Measurements from ENCODE around the gene NSUN4.
"Not testable (repeated sequence)": the region's sequence is repeated elsewhere in the genome, so short reads cannot be mapped to it uniquely, and the experiment has no call there.

Gene NSUN4

DNA sequence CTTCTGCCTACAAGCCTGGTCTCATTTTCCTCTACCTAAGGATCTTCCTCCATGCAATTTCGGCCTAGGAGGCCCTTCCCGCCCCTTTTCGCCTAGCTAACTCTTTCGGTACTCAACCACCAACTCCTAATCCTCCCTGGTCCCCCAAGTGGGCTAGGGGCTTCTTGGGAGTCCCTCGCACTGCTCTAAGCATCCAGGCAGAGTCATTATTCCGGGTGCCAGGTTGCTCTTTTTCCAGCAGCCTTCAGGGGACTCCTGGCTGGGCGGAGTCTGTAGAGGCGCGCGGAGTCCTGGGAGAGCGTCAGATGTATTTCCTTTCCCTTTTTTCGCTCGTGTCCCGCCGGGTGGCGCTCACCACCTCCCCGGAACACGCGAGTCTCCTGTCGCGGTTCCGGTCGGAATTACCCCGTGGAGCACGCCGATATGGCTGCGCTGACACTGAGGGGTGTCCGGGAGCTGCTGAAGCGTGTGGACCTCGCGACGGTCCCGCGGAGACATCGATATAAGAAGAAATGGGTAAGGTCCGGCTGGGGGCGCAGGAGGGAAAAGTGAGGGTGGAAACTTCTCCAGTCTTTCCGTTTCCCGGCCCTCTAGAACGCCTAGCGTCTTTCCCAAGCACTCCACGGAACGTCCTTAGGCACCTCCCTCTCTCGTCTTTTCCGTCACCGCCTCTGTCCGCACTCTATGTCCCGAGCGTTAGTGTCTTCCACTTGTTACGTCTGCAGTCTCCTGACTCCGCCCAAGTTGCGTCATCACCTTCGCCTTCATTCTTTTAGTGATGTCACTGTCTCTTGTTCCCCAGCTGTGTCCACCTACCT, at the start of gene NSUN4:
Gene NSUN4 (plus strand): TSS at position 404 of the 818 bp plus-strand sequence. CDS start 20 bp downstream, at position 424.
- H3K4me3 ChIP-seq (ENCODE audit: low read depth, low read length) = peak within 1 kb of the TSS; percentile 85

DNA sequence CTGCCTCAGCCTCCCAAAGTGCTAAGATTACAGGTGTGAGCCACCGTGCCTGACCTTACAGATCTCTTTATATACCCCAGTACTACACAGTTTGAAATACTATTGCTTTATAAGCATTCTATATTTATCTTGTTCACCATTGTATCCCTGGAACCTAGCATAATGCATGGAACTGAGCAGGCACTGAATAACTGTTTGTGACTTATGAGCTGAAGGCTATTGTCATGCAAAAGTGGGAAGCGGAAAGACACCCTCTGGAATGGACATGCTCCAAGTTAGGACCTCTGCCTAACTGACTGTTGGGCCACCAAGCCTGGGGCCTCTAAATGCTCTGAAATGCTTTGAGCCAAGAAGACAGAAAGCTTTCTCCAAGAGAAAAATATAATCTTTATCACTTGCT, 45.3 kb upstream of the NSUN4 start:
- no peak overlapping the region for H3K4me3 ChIP-seq (ENCODE audit: low read depth, low read length)

DNA sequence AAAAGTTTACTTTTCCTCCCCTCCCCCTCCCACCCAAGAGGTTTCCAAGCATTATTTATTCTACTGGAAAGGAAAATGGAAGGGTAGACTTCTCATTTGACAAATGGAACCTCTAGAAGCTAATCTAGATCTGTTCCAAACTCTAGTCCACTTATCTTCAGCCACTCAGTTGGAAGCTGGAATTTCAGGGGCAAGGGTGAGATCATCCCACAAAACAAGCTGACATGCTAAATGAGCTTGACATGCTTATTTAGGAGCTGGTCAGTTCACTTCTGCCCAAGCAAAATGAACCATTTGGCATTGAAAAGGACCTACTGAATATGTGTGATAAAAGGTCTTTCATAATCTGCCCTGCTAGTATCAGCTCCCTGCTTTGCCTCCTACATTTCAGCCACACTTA, 42.2 kb upstream of the NSUN4 start:
- H3K4me3 ChIP-seq (ENCODE audit: low read depth, low read length) = no peak overlapping the region

DNA sequence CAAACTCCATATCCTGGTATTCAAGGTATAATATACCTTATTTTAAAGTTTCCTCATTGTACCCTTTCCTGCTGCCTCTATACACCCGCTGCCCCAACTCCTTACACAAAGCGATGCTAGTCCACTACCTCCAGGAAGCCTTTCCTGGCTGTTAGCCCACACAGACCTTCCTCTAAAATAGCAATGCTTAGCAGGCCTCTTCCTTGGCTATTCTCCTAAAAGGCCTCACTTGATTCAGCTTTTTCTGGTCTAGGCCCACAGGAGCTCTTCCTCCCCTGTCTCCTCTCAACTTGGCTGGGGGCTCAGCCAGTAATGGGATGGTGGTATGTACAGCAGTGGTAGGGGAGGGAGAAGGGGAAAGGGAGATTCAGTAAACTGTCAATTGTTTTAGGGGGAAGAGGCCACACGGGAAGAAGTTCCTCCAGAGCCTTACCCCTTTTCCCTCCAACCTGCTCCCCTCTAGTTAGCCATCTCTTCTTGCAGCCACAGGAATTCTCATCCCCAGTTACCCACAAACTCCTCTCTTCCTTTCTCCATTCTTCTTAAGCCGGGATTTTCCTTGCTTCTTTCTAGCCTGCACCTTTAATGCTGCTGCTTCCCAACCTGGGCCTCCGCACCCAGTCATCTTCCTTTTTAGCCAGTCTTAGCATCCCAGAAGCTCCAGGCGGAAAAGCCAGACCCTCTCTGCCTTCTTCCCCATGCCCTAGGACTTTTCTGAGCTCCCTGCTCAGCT, 39.8 kb upstream of the NSUN4 start:
- H3K4me3 ChIP-seq (ENCODE audit: low read depth, low read length) = peak overlapping the region; percentile 95

DNA sequence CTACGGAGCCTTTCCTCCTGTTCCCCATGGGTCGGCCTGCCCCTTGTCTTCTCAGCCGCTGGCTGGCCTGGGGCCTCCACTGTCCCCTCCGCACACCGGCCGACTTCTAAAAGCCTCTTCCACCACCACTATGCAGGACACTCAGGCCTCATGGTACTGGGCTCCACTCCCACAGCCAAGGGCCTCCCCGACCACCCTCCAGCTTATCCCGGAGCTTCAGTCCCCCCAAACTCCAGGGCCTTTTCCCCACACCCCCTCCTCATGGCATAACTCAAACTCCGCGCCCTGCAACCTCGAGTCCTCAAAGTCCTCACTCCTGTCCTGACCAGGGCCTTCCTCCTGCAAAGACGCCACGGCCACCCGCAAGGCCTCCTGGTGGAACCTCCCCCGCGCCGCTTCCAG, 39.2 kb upstream of the NSUN4 start:
- H3K4me3 ChIP-seq (ENCODE audit: low read depth, low read length) = peak overlapping the region; percentile 95

DNA sequence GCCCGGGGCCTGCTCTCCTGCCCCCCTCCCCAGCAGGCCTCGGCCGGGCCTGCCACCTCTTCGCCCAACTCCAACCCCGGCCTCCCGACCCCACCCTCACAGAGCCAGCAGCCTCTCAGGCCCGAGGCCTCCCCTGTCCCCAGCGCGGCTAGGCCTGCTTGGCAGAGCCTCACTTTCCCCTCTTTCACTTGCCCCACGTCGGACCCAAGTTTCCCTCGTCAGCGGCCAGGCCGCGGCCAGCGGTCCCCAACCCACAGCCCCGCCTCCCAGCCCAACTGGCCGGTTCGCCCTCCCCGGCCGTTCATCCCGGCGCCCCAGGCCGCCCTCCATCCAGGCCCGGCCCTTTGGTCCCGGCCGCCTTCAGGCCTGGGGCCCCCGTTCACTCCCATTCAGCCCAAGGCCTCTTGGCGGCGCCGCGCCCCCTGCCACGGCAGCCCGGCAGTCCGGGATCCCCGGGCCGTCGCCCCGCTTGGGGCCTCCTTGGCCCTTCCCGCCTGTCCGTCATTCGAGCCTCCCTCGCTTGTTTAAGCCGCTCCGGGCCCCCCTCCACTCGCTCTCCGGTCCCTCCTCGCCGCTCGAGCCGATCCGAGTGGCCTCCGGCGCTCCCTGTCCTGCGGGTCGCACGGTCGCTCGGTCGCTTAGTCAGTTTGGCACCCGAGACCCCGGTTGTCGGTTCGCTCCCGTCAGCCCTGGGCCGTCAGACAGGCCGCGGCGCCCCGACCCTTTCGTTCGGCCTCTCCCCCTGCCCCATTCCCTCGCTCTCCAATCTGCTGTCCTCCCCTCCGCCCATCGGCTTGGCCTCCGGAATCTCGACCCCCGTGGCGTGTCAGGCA, 38.6 kb upstream of the NSUN4 start:
- peak overlapping the region; percentile 95 for H3K4me3 ChIP-seq (ENCODE audit: low read depth, low read length)

DNA sequence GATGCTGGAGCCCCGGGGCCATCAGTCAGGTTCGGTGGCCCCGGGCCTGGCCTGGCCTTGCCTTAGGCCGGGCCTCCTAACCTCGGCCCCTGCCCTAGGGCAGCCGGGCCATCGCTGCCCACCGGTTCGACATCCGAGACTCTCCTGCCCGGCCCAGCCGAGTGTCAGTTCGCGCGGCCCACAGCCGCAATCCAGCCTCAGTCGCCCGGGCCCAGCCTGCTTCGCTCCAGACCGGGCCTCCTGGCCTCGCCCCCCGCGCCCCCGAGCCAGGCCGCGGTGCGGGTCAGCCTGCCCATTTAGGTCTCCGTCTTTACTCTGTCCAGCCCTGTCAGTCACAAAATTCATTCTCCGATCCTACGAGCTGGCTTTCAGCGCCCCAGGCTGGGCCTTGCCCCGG, 38.0 kb upstream of the NSUN4 start:
- H3K4me3 ChIP-seq (ENCODE audit: low read depth, low read length) = peak overlapping the region; percentile 95

DNA sequence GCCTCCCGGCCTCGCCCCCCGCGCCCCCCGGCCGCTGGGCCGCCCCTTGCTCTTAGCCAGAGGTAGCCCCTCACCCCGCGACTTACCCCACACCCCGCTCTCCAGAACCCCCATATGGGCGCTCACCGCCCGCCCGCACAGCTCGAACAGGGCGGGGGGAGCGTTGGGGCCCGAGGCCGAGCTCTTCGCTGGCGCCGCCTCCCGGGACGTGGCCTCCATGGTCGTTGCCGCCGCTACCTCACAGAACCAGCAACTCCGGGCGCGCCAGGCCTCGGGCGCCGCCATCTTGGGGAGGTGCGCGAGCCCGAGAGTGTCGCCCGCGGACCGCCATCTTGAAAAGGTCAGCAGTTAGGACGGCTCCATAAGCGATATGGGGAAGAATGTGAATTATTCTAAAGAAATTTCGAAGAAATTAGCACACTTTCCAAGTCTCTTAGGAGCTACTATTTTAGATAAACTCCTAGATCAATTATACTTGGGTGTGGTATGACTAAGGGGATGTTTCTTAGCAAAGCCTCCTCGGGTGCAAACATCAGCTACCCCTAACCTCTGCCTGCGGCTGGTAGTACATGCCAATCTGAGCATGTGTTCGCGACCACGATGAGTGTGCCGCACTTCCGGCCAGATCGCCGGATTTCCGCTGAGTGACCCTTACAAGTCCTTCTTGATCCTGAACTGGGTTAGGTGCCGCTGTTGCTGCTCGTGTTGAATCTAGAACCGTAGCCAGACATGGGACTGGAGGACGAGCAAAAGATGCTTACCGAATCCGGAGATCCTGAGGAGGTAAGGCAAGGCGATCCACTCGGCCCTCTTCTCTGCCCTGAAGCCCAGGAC, 37.4 kb upstream of the NSUN4 start, which contains the start of the genes LRRC41 and UQCRH:
Gene LRRC41 (minus strand): TSS at position 579 of the 834 bp plus-strand sequence. CDS start 294 bp downstream, at position 285.
Gene UQCRH (plus strand): TSS at position 661 of the 834 bp plus-strand sequence. CDS start 69 bp downstream, at position 730.
- peak within 1 kb of the TSS; percentile 95 for H3K4me3 ChIP-seq (ENCODE audit: low read depth, low read length)

DNA sequence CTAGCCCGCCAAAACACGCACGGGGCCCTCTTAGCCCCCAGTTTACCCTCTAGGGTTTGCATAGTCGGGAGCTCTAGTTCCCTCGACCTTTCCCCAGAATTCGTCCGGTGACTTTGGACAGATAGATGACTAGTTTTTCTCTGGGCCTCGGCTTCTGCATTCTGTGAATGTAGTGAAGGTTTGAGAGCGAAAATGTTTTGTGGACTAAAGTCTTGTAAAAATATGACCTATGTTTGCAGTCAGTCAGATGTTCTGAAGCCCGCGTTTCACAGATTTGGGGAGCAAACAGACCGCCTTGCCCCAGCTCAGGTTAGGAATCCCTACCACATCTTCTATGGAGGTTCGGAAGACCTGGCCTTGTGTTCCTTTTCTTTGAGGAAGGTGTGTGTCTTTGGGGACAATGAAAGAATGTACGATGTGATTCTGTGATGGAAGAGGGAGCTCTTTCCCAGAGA, 36.7 kb upstream of the NSUN4 start:
- peak overlapping the region; percentile 95 for H3K4me3 ChIP-seq (ENCODE audit: low read depth, low read length)

DNA sequence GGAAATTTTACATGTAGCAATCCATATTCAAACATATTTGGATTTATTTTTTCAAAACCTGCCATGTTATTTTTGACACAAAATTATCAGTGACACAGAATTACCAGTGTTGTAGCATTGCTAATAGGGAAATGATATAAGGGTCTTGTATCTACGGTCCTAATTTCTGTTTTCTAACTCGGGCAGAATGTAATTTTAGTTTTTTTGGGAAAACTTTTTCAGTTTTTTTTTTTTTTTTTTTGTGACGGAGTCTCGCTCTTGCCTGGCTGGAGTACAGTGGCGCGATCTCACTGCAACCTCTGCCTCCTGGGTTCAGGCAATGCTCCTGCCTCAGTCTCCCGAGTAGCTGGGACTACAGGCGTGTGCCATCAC, 34.5 kb upstream of the NSUN4 start:
- H3K4me3 ChIP-seq (ENCODE audit: low read depth, low read length) = no peak overlapping the region

DNA sequence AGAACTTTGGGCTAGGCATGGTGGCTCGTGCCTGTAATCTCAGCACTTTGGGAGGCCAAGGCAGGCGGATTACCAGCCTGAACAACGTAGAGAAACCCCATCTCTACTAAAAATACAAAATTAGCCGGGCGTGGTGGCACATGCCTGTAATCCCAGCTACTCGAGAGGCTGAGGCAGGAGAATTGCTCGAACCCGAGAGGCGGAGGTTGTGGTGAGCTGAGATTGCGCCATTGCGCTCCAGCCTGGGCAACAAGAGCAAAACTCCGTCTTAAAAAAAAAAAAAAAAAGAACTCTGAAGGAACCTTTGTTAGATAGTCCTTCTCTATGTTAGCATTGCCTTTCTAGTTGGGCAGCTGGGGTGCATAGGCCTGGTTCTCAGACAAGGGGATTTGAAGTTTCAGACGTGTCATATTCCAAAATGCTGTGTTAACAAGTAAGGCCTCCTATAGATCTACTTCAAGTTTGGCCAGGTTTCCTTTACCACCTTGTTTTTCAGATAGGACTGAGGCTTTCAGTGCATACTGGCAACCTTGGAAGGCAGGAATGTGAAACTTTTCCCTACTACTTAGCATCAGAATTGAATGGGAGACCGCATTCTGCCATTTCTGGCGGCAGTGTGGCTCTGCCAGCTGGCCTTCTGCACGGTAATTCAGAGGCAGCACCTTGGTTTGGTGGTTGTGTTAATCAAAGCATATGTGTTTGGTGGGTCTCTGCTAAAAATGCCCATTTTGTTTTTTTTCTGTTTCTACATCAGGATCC, 31.0 kb upstream of the NSUN4 start:
- H3K4me3 ChIP-seq (ENCODE audit: low read depth, low read length) = no peak overlapping the region

DNA sequence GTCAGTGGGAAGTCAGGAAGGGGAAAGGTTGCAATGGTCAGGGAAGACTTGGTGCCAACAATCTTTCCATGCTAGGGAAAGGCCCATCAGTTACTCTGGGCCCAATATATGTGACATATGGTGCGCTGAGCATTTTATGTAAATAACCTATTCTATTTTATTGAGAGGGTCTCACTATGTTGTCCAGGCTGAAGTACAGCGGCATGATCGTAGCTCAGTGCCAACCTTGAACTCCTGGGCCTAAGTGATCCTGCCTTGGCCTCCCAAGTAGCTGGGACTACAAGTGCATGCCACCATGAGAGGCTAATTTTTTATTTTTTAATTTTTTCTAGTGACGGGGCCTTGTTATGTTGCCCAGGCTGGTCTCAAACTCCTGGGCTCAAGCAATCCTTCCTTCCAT, 30.3 kb upstream of the NSUN4 start:
- H3K4me3 ChIP-seq (ENCODE audit: low read depth, low read length) = no peak overlapping the region

DNA sequence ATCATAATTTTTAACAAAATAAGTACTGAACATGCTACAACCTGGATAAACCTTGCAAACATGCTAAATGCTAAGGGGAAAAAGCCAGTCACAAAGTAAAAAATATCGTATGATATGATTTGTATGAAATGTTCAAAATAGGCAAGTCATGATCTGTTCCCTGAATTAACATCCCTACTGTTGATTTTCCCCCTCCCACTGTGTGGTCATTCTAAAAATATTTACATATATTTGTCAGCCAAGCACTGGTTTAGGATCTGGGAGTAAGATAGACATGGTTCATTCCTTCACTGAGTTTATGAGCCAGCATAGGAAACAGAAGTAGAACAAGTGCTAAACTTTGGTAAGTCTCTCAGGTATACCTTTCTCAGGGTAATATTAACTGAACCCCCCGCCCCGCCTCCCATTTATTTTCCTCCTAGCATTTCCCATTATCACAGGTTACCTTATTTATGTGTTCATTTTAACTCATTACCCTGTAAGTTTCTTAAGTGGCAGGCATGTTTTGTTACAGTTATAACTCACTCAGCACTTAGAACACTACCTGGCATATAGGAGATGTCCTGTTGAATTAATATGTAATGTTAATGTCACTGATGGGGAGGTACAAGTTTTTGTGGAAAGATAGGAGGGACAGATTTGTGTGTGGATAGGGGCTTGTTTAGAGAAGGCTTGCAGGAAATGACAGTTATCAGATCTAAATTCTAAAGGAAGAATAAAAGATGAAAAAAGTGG, 24.8 kb upstream of the NSUN4 start:
- no peak overlapping the region for H3K4me3 ChIP-seq (ENCODE audit: low read depth, low read length)

DNA sequence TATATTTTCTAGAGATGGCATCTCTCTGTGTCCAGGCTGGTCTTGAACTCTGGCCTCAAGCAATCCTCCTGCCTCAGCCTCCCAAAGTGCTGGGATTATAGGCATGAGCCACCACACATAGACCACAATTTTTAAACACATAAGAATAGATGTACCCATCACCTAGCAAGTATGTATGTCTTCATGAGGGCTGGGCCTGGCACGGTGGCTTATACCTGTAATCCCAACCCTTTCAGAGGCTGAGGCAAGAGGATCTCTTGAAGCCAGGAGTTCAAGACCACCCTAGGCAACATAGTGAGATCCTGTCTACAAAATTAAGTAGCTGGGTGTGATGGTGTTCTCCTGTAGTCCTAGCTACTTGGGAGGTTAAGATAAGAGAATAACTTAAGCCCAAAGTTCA, 23.3 kb upstream of the NSUN4 start:
- H3K4me3 ChIP-seq (ENCODE audit: low read depth, low read length) = no peak overlapping the region

DNA sequence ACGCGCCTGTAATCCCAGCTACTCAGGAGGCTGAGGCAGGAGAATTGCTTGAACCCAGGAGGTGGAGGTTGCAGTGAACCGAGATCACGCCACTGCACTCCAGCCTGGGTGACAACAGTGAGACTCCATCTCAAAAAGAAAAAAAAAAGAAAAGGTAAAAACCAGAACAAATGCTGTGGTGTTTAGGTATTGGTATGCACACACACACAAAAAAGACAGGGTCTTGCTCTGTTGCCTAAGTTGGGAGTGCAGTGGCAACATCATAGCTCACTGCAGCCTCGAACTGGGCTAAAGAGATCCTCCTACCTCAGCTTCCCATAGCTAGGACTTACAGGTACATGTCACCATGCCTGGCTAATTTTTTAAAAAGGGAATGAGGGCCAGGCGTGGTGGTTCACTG, 21.3 kb upstream of the NSUN4 start:
- not testable (repeated sequence) for H3K4me3 ChIP-seq (ENCODE audit: low read depth, low read length)

DNA sequence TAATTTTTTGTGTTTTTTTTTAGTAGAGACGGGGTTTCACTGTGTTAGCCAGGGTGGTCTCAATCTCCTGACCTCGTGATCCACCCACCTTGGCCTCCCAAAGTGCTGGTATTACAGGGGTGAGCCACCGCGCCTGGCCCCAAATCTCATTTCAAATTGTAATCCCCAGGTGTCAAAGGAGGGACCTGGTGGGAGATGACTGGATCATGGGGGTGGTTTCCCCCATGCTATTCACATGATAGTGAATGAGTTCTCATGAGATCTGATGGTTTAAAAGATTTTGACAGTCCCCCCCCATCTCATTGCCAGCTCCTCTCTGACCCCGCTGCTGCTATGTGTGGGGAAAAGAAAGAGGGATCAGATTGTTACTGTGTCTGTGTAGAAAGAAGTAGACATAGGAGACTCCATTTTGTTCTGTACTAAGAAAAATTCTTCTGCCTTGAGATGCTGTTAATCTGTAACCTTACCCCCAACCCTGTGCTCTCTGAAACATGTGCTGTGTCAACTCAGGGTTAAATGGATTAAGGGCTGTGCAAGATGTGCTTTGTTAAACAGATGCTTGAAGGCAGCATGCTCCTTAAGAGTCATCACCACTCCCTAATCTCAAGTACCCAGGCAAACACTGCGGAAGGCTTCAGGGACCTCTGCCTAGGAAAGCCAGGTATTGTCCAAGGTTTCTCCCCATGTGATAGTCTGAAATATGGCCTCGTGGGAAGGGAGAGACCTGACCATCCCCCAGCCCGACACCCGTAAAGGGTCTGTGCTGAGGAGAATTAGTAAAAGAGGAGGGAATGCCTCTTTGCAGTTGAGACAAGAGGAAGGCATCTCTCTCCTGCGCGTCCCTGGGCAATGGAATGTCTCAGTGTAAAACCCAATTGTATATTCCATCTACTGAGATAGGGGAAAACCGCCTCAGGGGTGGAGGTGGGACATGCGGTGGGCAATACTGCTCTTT, 20.4 kb upstream of the NSUN4 start:
- H3K4me3 ChIP-seq (ENCODE audit: low read depth, low read length) = not testable (repeated sequence)

DNA sequence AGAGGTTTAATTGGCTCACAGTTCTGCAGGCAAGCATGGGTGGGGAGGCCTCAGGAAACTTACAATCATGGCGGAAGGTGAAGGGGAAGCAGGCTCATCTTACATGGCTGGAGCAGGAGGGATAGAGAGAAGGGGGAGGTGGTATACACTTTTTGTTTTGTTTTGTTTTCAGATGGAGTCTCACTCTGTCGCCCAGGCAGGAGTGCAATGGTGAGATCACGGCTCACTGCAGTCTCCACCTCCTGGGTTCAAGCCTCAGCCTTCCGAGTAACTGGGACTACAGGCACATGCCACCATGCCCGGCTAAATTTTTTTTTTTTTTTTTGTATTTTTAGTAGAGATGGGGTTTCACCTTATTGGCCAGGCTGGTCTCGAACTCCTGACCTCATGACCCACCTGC, 18.4 kb upstream of the NSUN4 start:
- H3K4me3 ChIP-seq (ENCODE audit: low read depth, low read length) = not testable (repeated sequence)
